Measurements from ENCODE around the gene IRF2BP2.

- TF ChIP-seq CTCF (IDR thresholded peaks at IDR 0.05), result no peak
- no peak for TF ChIP-seq EZH2 (IDR thresholded peaks at IDR 0.05; ENCODE audit: borderline replicate concordance, insufficient read depth, low read depth, low read length, poor library complexity, severe bottlenecking)
Observed at GRCh38 chr1:234654002-234654733, 44.2 kb upstream of the IRF2BP2 start.
